ACC112 (cell line): ENCODE results near the gene ZCCHC8.
"Not testable (repeated sequence)": the region's sequence is repeated elsewhere in the genome, so short reads cannot be mapped to it uniquely, and the experiment has no call there.

Experiments
- H2AFZ ChIP-seq: fragments of 200-600 bp; sonication (generic); one replicate; pipeline ENCODE4 v1.6.0; 2017; ENCODE audit warnings: antibody characterized with exemption, low read length; ENCODE audit not compliant: unreplicated experiment
- H3K27ac ChIP-seq: fragments of 200-600 bp; sonication (generic); 2 replicates; pipeline ENCODE4 v1.5.1; 2014; ENCODE audit warnings: low read depth, mild to moderate bottlenecking, antibody characterized with exemption, low read length, moderate library complexity
- H3K27me3 ChIP-seq: fragments of 200-600 bp; sonication (generic); 2 replicates; pipeline ENCODE4 v1.6.1; 2014; ENCODE audit warnings: mild to moderate bottlenecking, antibody characterized with exemption, low read length, moderate library complexity, mixed read lengths; ENCODE audit not compliant: insufficient read depth
- H3K36me3 ChIP-seq: fragments of 200-600 bp; sonication (generic); 2 replicates; pipeline ENCODE4 v1.6.1; 2016; ENCODE audit warnings: mild to moderate bottlenecking, antibody characterized with exemption, low read length, moderate library complexity, mixed read lengths; ENCODE audit not compliant: insufficient read depth
- H3K4me1 ChIP-seq: fragments of 200-600 bp; sonication (generic); one replicate; pipeline ENCODE4 v1.6.1; 2016; ENCODE audit warnings: low read length, mixed read lengths; ENCODE audit not compliant: insufficient read depth, unreplicated experiment, control insufficient read depth
- H3K4me3 ChIP-seq: fragments of 200-600 bp; sonication (generic); 2 replicates; pipeline ENCODE4 v1.5.1; 2014; ENCODE audit warnings: mild to moderate bottlenecking, low read depth, low read length
- H3K79me2 ChIP-seq: fragments of 200-600 bp; sonication (generic); one replicate; pipeline ENCODE4 v1.6.0; 2016; ENCODE audit warnings: low read length; ENCODE audit not compliant: control insufficient read depth, unreplicated experiment, insufficient read depth

ZCCHC8 gene

GRCh38 chr12:122454739-122455138 lies 46.0 kb downstream of the ZCCHC8 start:
- H3K27me3 ChIP-seq: no peaks in the 10 kb centered on the region
- H3K79me2 ChIP-seq: no peaks in the 10 kb centered on the region
- no peak overlapping the region for H2AFZ ChIP-seq
- H3K36me3 ChIP-seq: no peaks in the 10 kb centered on the region
- H3K27ac ChIP-seq: no peak overlapping the region
- no peak overlapping the region for H3K4me3 ChIP-seq
- H3K4me1 ChIP-seq: peaks cover 1% of the 10 kb centered on the region

- Histone ChIP-seq H2AFZ (peak overlapping the region; percentile 2), H3K36me3 (no peaks in the 10 kb centered on the region), H3K4me1 (peaks cover 5% of the 10 kb centered on the region), H3K79me2 (no peaks in the 10 kb centered on the region), H3K27me3 (no peaks in the 10 kb centered on the region), H3K4me3 (no peak overlapping the region), H3K27ac (no peak overlapping the region)
Measured at GRCh38 chr12:122454250-122454721, 46.4 kb downstream of the ZCCHC8 start.

- no peaks in the 10 kb centered on the region for H3K79me2 ChIP-seq
- no peak overlapping the region for H3K27ac ChIP-seq
- H3K27me3 ChIP-seq: no peaks in the 10 kb centered on the region
- no peaks in the 10 kb centered on the region for H3K36me3 ChIP-seq
- H3K4me3 ChIP-seq: no peak overlapping the region
- H2AFZ ChIP-seq: no peak overlapping the region
- H3K4me1 ChIP-seq: peaks cover 9% of the 10 kb centered on the region
Measured at GRCh38 chr12:122452701-122453285, 47.9 kb downstream of the ZCCHC8 start.

GRCh38 chr12:122449317-122449716 lies 51.4 kb downstream of the ZCCHC8 start:
- H3K27ac ChIP-seq: peak overlapping the region; percentile 19; the same call in 1 of the 2 replicates
- no peaks in the 10 kb centered on the region for H3K79me2 ChIP-seq
- no peaks in the 10 kb centered on the region for H3K27me3 ChIP-seq
- no peak overlapping the region for H2AFZ ChIP-seq
- no peaks in the 10 kb centered on the region for H3K36me3 ChIP-seq
- peaks cover 9% of the 10 kb centered on the region for H3K4me1 ChIP-seq
- H3K4me3 ChIP-seq: no peak overlapping the region

- not testable (repeated sequence) for H2AFZ ChIP-seq, H3K79me2 ChIP-seq, H3K27me3 ChIP-seq, H3K4me1 ChIP-seq, H3K27ac ChIP-seq, H3K4me3 ChIP-seq, H3K36me3 ChIP-seq
Measured at GRCh38 chr12:122447825-122448224, 52.9 kb downstream of the ZCCHC8 start.

GRCh38 chr12:122446390-122446789 lies 54.3 kb downstream of the ZCCHC8 start:
- H2AFZ ChIP-seq, H3K27ac ChIP-seq: not testable (repeated sequence)

GRCh38 chr12:122444071-122444470 lies 56.7 kb downstream of the ZCCHC8 start:
- H3K27me3 ChIP-seq, H3K79me2 ChIP-seq, H3K4me1 ChIP-seq, H3K27ac ChIP-seq, H2AFZ ChIP-seq, H3K4me3 ChIP-seq, H3K36me3 ChIP-seq: not testable (repeated sequence)

More at GRCh38 chr12:122446390-122446789, 54.3 kb downstream of the ZCCHC8 start:
- not testable (repeated sequence) for H3K27me3 ChIP-seq, H3K4me3 ChIP-seq, H3K79me2 ChIP-seq, H3K36me3 ChIP-seq, H3K4me1 ChIP-seq

- H3K27ac ChIP-seq, H3K27me3 ChIP-seq, H3K4me3 ChIP-seq, H2AFZ ChIP-seq, H3K79me2 ChIP-seq, H3K36me3 ChIP-seq: not testable (repeated sequence)
- peaks cover 10% of the 10 kb centered on the region for H3K4me1 ChIP-seq
Measured at GRCh38 chr12:122438822-122439221, 61.9 kb downstream of the ZCCHC8 start.

- peaks cover 10% of the 10 kb centered on the region for H3K4me1 ChIP-seq
- no peaks in the 10 kb centered on the region for H3K79me2 ChIP-seq
- no peak overlapping the region for H3K27ac ChIP-seq
- H2AFZ ChIP-seq: peak overlapping the region; percentile 63
- no peaks in the 10 kb centered on the region for H3K36me3 ChIP-seq
- H3K4me3 ChIP-seq: no peak overlapping the region
- H3K27me3 ChIP-seq: no peaks in the 10 kb centered on the region
Measured at GRCh38 chr12:122437656-122438121, 63.0 kb downstream of the ZCCHC8 start.

- H2AFZ ChIP-seq: no peak overlapping the region
- peaks cover 10% of the 10 kb centered on the region for H3K4me1 ChIP-seq
- H3K79me2 ChIP-seq: no peaks in the 10 kb centered on the region
Measured at GRCh38 chr12:122435186-122435585, 65.5 kb downstream of the ZCCHC8 start.

GRCh38 chr12:122429043-122429442 lies 71.7 kb downstream of the ZCCHC8 start:
- H3K27ac ChIP-seq, H3K4me3 ChIP-seq, H3K27me3 ChIP-seq, H3K36me3 ChIP-seq, H3K4me1 ChIP-seq, H2AFZ ChIP-seq, H3K79me2 ChIP-seq: not testable (repeated sequence)

More at GRCh38 chr12:122435186-122435585, 65.5 kb downstream of the ZCCHC8 start:
- no peak overlapping the region for H3K27ac ChIP-seq
- H3K36me3 ChIP-seq: no peaks in the 10 kb centered on the region
- no peak overlapping the region for H3K4me3 ChIP-seq
- no peaks in the 10 kb centered on the region for H3K27me3 ChIP-seq
